Duodenal mucosa (tissue), 2 donors: ENCODE measurements around the gene TTK.

Experiments
- H3K27ac ChIP-seq: one replicate; pipeline ENCODE4 v1.7.0; 2013; ENCODE audit warnings: low read depth, low read length
- H3K27me3 ChIP-seq, 2 donors: one replicate each; pipeline ENCODE4 v1.7.0; 2013; ENCODE audit warnings: low read length in 2 of 2, control low read depth in 1 of 2; ENCODE audit not compliant: insufficient read depth in 2 of 2, control insufficient read depth in 1 of 2
- H3K36me3 ChIP-seq, 2 donors: one replicate each; pipeline ENCODE4 v1.7.0; 2013; ENCODE audit warnings: low read length in 2 of 2, control low read depth in 1 of 2; ENCODE audit not compliant: insufficient read depth in 2 of 2, control insufficient read depth in 1 of 2
- H3K4me1 ChIP-seq, 2 donors: one replicate each; pipeline ENCODE4 v1.7.0; 2013; ENCODE audit warnings: low read length in 2 of 2, control low read depth in 1 of 2; ENCODE audit not compliant: insufficient read depth in 2 of 2, control insufficient read depth in 1 of 2
- H3K4me3 ChIP-seq, 2 donors: one replicate each; pipeline ENCODE4 v1.7.0; 2013; ENCODE audit warnings: low read length in 2 of 2, low read depth in 1 of 2
- H3K9ac ChIP-seq, 2 donors: one replicate each; pipeline ENCODE4 v1.7.0; 2013; ENCODE audit warnings: low read length in 2 of 2, low read depth in 1 of 2
- H3K9me3 ChIP-seq, 2 donors: one replicate each; pipeline ENCODE4 v1.7.0; 2013; ENCODE audit warnings: low read length in 2 of 2, control low read depth in 1 of 2; ENCODE audit not compliant: control insufficient read depth in 1 of 2

Gene TTK

DNA sequence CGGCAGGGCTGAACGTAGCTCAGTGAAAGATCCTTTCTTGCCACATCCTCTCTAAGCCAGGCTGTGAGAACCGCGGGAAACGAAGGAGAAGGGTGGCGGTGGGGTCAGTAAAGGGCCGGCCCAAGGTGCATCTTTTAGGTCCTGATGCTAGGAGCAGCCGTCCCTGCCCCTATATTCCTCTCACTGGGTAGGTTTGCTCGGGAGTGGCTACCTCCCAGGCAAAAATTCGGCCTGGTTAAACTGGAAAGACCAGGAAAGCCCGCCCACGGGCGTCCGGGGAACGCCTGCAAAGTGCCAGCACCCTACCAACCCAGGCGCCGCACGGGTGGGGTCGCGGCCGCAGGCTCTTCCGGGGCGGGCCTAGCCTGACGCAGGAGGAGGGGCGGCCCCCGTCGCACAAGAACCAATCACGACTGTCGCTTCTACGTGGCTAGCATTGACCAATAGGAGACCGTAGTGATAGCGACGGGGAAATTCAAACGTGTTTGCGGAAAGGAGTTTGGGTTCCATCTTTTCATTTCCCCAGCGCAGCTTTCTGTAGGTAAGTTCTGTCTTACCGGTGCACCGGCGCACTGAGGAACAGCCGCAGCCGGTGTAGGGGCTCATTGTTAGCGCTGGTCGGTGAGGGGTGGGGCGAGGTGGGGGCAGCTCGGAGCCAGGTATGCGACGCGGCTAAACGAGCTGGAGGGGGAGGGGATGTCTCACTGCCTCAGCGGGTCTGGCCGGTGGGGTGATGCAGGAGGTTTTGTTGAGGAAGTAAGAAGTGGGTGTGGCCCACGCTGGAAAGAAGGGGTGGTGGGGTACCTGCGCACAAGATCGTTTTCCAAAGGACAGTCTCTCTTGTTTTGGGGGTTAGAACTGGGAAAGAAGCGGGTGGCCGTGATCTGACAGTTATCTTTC is at the start of gene TTK:
Gene TTK (plus strand): TSS at position 477 of the 900 bp plus-strand sequence. CDS start 1,195 bp downstream, outside the sequence.
- peak within 1 kb of the TSS; percentile 86 to 87 for H3K9ac ChIP-seq
- H3K4me3 ChIP-seq, result peak within 1 kb of the TSS; percentile 90 to 96
- peaks cover 0 to 5% of the 10 kb centered on the region in 2 donors for H3K36me3 ChIP-seq
- H3K27me3 ChIP-seq, result no peaks in the 10 kb centered on the region
- H3K4me1 ChIP-seq, result peaks cover 13% of the 10 kb centered on the region in 2 donors
- no peaks in the 10 kb centered on the region for H3K9me3 ChIP-seq
- peak within 1 kb of the TSS; percentile 65 for H3K27ac ChIP-seq

DNA sequence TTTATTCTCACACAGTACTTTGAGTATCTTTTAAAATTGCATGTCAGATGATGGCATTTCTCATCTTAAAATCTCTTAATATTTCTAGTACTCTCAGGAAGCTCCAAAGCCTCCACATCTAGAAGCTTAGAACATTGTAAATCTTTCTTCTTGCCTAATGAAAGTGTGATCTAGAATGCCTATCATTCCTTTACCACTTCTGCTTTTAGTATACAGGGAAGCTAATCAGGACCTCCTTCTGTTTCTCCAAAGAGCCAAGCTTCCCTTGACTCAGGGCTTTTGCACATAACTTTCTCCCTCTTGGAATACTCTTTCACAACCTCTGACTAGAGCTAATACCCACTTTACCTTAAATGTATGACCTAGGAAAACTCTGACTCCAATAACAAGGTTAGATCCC is 49.6 kb upstream of the TTK start:
- Histone ChIP-seq H3K9ac (no peak overlapping the region), H3K4me3 (no peak overlapping the region), H3K27ac (no peak overlapping the region), H3K4me1 (no peaks in the 10 kb centered on the region), H3K9me3 (no peaks in the 10 kb centered on the region), H3K36me3 (no peaks in the 10 kb centered on the region), H3K27me3 (no peaks in the 10 kb centered on the region)

GRCh38 chr6:79964607-79965081 is 39.8 kb upstream of the TTK start:
- no peaks in the 10 kb centered on the region for H3K9me3 ChIP-seq
- no peak overlapping the region for H3K9ac ChIP-seq
- no peak overlapping the region for H3K4me3 ChIP-seq
- no peaks in the 10 kb centered on the region for H3K4me1 ChIP-seq
- H3K27ac ChIP-seq, result no peak overlapping the region
- no peaks in the 10 kb centered on the region for H3K36me3 ChIP-seq
- no peaks in the 10 kb centered on the region for H3K27me3 ChIP-seq

- H3K9ac ChIP-seq, result no peak overlapping the region
- no peaks in the 10 kb centered on the region for H3K27me3 ChIP-seq
- no peaks in the 10 kb centered on the region for H3K4me1 ChIP-seq
- H3K36me3 ChIP-seq, result no peaks in the 10 kb centered on the region
- H3K9me3 ChIP-seq, result no peaks in the 10 kb centered on the region
- no peak overlapping the region for H3K4me3 ChIP-seq
- H3K27ac ChIP-seq, result no peak overlapping the region
Measured at GRCh38 chr6:79967178-79967577, 37.3 kb upstream of the TTK start.

DNA sequence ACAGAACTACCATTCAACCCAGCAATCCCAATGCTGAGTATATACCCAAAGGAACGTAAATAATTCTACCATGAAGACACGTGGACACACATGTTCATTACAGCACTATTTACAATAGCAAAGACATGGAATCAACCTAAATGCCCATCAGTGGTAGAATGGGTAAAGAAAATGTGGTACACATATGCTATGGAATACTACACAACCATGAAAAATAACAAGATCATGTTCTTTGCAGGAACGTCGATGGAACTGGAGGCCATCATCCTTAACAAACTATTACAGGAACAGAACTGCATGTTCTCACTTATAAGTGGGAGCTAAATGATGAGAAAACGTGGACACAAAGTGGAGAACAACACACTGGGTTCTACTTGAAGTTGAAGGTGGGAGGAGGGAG is 34.7 kb upstream of the TTK start:
- Histone ChIP-seq H3K9ac (no peak overlapping the region), H3K9me3 (no peaks in the 10 kb centered on the region), H3K4me1 (no peaks in the 10 kb centered on the region), H3K4me3 (no peak overlapping the region), H3K27ac (no peak overlapping the region), H3K36me3 (no peaks in the 10 kb centered on the region), H3K27me3 (peaks cover 0 to 4% of the 10 kb centered on the region in 2 donors)

GRCh38 chr6:79971193-79971592 is 33.3 kb upstream of the TTK start:
- H3K27ac ChIP-seq, result no peak overlapping the region
- no peaks in the 10 kb centered on the region for H3K4me1 ChIP-seq
- no peaks in the 10 kb centered on the region for H3K36me3 ChIP-seq
- no peak overlapping the region for H3K4me3 ChIP-seq
- peaks cover 0 to 4% of the 10 kb centered on the region in 2 donors for H3K27me3 ChIP-seq
- H3K9me3 ChIP-seq, result no peaks in the 10 kb centered on the region
- no peak overlapping the region for H3K9ac ChIP-seq

- Histone ChIP-seq H3K27ac (no peak overlapping the region), H3K9me3 (no peaks in the 10 kb centered on the region), H3K27me3 (peaks cover 0 to 6% of the 10 kb centered on the region in 2 donors), H3K4me1 (no peaks in the 10 kb centered on the region), H3K4me3 (no peak overlapping the region), H3K9ac (no peak overlapping the region), H3K36me3 (no peaks in the 10 kb centered on the region)
Measured at GRCh38 chr6:79981652-79982051, 22.8 kb upstream of the TTK start.

DNA sequence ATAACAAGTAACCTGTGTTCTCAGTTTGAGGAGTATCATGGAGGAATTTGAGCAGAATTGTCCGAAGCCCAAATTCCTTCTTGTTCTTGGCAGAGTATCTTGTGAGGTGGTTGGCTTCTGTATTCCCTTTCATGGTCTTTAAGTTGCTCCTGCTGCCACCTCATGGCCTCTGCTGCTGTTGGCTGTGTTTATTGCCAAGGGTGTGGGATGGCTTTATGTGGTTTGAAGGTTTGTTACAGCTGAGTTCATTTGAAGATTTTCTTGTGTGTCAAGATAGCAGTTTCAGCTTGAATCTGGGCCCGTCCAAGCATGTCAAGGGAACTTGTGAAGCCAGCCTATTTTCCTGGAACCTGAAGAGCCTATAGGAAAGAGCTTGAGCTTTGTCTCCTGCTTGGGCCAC is 20.2 kb upstream of the TTK start:
- Histone ChIP-seq H3K4me3 (no peak overlapping the region), H3K27me3 (peaks cover 0 to under 1% of the 10 kb centered on the region in 2 donors), H3K27ac (no peak overlapping the region), H3K9ac (no peak overlapping the region), H3K36me3 (no peaks in the 10 kb centered on the region), H3K4me1 (no peaks in the 10 kb centered on the region), H3K9me3 (no peaks in the 10 kb centered on the region)

DNA sequence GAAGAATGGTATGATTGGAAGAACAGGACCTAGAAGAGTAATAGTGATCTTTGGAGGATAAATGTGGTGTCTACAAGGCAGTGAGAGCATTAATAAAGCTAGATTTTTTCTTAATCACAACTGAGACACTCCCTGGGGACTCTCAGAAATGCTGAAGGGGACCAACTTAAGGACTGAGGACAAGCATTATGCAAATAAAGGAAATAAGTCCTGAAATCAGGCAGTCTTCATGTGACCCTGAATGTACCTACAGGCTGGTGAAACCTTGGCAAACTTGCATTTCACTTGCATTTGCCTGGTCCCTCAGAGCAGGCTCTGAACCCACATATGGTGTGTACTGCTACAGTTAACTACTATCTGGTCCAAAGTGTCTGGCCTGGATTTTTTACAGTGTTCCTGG is 19.3 kb upstream of the TTK start:
- Histone ChIP-seq H3K27ac (no peak overlapping the region), H3K9me3 (no peaks in the 10 kb centered on the region), H3K36me3 (no peaks in the 10 kb centered on the region), H3K4me3 (no peak overlapping the region), H3K27me3 (no peaks in the 10 kb centered on the region), H3K4me1 (no peaks in the 10 kb centered on the region), H3K9ac (no peak overlapping the region)

GRCh38 chr6:79989641-79990040 is 14.8 kb upstream of the TTK start:
- no peaks in the 10 kb centered on the region for H3K4me1 ChIP-seq
- no peaks in the 10 kb centered on the region for H3K9me3 ChIP-seq
- H3K27ac ChIP-seq, result no peak overlapping the region
- no peak overlapping the region for H3K9ac ChIP-seq
- no peaks in the 10 kb centered on the region for H3K27me3 ChIP-seq
- no peaks in the 10 kb centered on the region for H3K36me3 ChIP-seq
- no peak overlapping the region for H3K4me3 ChIP-seq
